Activated T-cell treated with anti-CD3 and anti-CD28 coated beads for 1 hour (primary cell): Measurements from ENCODE around the gene ACY1.
"Not testable (repeated sequence)": the region's sequence is repeated elsewhere in the genome, so short reads cannot be mapped to it uniquely, and the experiment has no call there.

Experiments used
- DNase-seq: peaks from one replicate; pipeline ENCODE4 v3.0.0-alpha.2; 2020; ENCODE audit warnings: low read depth

Gene ACY1

DNA sequence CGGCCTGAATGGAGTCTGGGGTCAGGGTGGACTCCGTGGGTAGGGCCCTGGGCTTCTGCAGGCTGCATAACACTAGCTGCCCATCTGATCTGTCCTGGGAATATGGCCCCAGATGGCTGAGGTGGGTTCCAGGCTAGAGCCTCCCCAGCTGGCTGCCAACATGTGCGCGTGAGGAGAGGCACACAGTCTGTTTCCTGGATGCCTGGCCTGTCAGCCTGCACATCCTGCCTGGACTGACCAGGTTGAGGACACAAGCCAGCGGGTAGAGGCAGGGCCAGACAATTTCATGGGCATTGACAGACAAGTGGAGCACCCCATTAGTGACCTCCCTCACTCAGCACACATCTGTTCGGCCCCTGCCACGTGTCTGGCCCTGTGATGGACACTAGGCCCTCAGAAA, 42.1 kb downstream of the ACY1 start:
- no peak for DNase-seq

GRCh38 chr3:52026041-52026440, 42.7 kb downstream of the ACY1 start:
- no peak for DNase-seq

GRCh38 chr3:52028572-52028971, 45.2 kb downstream of the ACY1 start:
- DNase-seq = no peak

DNA sequence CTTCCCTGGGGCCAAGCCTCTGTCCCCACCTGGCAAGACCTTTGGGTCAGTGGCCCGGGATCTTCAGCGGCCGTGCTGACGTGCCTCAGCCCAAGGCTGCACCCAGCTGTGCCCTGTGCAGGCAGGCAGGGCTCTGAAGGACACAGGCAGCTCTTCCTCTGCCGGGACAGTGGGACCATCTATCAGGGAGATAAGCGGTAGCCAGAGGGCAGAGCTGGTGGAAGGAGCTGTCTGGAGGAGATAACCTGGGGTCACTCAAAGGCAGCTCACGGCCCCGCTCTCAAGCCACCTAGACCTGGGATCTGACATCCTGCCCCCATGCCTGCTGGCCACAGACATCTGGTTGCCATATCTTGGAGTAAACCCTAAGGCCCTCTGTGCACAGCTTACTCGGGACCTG, 45.7 kb downstream of the ACY1 start:
- DNase-seq = no peak

- no peak for DNase-seq
Measured at GRCh38 chr3:52029535-52029934, 46.2 kb downstream of the ACY1 start.

- DNase-seq = no peak
Measured at GRCh38 chr3:52030714-52031310, 47.5 kb downstream of the ACY1 start.

DNA sequence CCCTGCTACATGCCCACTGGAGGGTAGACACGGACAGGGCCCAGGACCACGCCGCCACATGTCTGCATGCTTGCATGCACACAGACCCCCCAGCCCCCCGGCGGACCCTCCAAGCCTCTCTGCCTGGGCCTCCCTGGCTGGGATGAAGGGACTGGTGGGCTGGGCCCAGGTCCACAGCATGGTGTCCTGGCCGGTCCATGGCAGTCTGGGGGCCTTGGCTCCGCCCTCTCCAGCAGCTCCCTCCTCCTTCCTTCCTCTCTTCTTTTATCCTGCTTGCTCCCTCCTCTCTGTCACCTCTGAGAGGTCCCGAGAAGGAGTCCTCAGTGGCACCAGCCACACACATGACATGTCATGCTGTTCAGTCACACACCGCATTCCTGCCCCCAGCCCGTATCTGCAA, 48.6 kb downstream of the ACY1 start:
- no peak for DNase-seq

GRCh38 chr3:52032702-52033408, 49.5 kb downstream of the ACY1 start:
- DNase-seq = no peak

GRCh38 chr3:52033748-52034147, 50.4 kb downstream of the ACY1 start:
- not testable (repeated sequence) for DNase-seq

DNA sequence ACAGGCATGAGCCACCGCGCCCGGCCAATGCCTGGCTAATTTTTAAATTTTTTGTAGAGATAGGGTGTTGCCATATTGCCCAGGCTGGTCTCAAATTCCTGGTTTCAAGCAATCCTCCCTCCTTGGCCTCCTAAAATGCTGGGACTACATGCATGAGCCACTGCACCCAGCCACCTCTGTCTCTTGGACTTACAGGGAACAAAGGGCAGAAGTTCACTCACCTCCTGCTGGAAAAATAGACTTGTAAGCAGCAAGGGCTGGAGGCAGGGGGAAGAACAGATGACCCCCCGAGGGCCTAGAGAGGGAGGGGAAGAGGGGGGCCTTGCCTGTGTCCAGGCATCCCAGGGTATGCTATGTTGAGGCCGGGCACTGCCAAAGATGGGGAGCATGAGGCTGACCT, 50.9 kb downstream of the ACY1 start:
- DNase-seq = no peak

GRCh38 chr3:52034651-52035050, 51.3 kb downstream of the ACY1 start:
- DNase-seq = no peak

GRCh38 chr3:52036222-52036694, 52.9 kb downstream of the ACY1 start:
- DNase-seq = no peak

- no peak for DNase-seq
Measured at GRCh38 chr3:52036829-52037228, 53.5 kb downstream of the ACY1 start.

DNA sequence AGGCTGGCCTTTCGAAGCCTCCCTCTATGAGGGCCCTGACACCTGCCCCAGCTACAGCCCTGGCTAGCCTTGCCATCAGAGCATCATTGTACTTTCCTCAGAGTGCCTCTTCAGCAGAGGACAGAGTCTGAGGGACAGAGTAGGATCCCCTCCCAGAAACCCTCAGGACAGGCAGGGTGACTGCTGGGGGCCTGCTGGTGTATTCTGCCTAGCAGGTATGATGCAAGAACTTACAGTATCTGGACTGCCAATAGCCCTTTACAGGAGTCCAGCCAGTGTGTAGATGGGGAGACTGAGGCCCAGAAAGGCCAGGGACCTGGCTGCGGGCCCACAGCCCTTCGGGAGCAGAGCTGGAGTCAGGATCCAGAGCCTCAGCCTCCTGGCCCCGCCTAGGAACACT, 54.0 kb downstream of the ACY1 start:
- DNase-seq = no peak

DNA sequence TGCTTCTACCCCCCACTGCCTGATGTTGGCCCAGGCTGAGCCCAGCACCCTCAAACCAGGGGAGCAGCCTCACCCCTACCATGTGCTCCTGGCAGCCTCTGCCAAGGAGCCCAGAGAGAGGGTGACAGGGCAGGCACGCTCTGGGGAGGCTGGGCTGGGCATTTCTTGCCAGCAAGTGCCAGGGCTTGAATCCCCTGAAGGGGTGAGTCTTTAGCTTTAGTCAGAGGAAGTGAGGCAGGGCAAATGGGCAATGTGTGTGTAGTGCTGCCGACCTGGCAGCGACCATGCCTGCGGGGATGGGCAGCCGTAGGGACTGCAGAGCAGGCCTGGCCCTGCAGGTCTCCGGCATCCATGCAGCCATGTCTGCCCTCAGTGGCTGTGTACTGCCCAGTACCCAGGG, 54.9 kb downstream of the ACY1 start:
- no peak for DNase-seq
